NK-92 treated with Interleukin-12 subunit alpha and Interleukin-12 subunit beta, amount 100 ng/mL, for 24 hours (cell line): ENCODE results near the gene INSR.
"Not testable (repeated sequence)": the region's sequence is repeated elsewhere in the genome, so short reads cannot be mapped to it uniquely, and the experiment has no call there.

Experiments used
- DNase-seq: peaks from one replicate; lab custom pipeline; 2025; lab: John Stamatoyannopoulos, UW

INSR gene

DNA sequence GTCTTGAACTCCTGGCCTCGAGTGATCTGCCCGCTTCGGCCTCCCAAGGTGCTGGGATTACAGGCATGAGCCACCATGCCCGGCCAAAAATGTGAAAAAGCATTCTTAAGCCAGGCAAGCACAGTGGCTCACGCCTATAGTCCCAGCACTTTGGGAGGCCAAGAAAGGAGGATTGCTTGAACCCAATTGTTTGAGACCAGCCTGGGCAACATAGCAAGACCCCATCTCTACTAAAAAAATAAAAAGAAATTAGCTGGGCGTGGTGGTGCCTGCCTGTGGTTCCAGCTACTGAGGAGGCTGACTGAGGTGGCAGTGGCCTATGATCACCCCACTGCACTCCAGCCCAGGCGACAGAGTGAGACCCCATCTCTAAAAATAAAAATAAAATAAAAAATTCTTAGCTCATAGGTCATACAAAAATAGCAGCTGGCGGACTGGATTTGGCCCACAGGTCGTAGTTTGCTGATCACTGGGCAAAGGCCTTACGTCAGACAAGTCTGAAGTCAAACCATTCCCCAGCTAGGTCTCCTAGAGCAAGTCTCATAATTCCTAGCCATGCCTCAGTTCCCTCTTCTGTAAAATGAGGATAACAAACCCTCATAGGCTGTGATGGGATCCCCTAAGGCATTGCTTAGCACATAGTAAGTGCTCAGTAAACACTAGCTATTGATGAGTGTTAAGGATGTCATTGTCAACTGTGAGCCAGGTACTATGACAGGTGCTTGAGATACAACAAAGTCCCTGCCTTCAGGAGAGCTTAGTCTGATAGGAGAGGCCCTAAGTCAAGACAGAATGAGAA is 36.0 kb downstream of the INSR start:
- DNase-seq = no peak

DNA sequence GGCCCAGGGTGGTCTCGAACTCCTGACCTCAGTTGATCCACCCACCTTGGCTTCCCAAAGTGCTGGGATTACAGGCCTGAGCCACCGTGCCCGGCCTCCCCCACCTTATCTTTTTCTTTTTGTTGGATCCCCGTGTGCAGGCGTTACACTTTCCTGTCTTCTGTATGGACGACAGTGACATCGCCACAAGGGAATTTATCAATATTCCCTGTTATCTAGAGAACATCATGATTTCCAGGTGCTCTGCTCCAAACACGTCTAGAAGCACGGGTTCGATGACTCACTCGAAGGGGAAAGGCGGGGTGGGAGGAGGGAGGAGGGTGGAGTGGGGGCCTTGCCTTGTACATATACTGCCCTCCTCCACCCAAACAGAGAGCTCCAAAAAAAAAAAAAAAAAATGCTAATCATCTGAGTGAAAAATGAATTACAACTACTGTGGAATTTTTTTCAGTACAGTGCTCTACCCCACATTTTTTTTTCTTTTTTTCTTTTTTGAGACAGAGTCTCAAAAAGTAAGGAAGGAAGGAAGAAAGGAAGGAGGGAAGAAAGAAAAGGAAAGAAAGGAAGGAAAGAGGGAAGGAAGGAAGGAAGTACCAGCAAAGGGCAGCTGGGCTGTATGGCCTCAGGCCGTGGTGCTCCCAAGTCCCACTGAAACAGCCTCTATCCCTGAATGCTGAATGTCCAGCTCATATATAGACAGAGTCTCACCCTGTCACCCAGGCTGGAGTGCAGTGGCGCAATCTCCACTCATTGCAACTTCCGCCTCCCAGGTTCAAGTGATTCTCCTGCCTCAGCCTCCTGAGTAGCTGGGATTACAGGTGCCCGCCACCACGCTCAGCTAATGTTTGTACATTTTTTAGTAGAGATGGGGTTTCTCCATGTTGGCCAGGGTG is 36.8 kb downstream of the INSR start:
- DNase-seq = no peak

GRCh38 chr19:7255631-7256030 is 38.6 kb downstream of the INSR start:
- no peak for DNase-seq

DNA sequence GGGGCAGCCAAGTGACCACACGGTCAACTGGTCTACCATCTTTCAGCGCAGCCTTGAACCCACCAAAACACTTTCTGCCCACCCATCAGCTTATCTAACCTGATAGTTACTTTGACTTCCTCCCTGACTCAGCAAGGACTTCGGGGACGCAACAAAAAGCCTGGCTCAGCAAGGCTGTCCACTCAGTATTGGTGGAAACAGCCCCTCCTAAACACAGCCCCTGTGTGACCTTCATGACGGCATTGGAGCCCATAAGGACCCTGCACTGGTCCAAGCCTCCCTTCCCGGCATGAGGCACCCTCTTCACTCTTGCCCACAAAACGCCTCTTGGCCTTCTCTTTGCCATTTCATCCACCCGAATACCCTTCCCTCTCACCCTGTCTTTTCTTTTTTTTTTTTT is 39.1 kb downstream of the INSR start:
- no peak for DNase-seq

- no peak for DNase-seq
Measured at GRCh38 chr19:7254590-7254989, 39.6 kb downstream of the INSR start.

- no peak for DNase-seq
Measured at GRCh38 chr19:7252364-7252763, 41.9 kb downstream of the INSR start.

DNA sequence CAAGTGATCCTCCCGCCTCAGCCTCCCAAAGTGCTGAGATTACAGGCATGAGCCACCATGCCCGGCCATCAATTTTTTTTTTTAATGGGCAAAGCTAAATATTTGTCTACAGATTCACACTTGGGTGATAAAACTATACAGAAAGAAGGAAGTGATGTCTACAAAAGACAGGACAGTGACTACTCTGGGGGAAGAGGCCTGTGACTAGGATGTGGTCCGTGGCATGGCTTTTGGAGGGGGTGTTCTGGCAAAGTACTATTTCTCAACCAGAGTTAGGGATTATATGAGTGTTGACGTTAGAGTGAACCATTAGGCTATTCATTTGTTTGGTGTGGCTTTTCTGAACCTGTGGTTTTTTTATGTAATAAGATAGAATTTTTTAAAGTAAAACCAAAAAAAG is 42.7 kb downstream of the INSR start:
- DNase-seq = no peak

- DNase-seq = no peak
Measured at GRCh38 chr19:7250951-7251350, 43.3 kb downstream of the INSR start.

DNA sequence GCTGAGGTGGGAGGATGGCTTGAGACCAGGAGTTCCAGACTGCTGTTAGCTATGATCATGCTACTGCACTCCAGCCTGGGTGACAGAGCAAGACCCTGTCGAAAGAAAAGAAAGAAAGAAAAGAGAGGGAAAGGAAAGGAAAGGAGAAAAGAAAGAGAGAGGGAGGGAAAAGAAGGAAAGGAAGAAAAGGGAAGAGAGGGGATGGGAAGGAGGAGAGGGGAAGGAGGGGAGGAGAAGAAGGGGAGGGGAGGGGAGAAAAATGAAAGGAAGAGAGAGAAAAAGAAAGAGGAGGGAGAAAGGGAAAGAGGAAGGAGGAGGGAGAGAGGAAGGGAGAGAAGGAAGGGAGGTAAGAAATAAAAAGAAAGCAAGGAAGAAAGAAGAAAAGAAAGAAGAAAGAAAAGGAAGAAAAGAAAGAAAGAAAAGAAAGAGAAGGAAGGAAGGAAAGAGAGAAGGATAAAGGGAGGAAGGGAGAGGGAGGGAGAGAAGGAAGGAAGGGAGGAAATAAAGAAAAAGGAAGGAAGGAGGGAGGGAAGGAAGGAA is 44.1 kb downstream of the INSR start:
- DNase-seq = no peak

DNA sequence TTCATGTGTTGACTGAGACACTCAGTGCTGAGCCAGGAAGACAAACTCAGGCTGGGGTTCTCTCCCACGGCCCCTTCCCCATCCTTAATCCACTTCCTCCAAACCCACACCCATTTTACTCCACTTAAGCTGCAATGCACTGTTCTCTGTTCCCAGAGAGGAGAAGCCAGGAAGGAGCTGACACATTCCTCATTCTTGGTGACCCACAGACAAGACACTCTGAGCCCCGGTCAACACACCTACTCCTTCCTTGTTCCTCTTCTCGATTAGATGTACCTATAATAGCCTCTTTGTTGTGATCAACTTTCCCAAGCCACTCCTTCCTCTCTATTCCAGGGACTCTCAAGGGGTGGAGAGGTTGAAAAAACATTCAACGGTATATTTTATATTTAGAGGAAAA is 47.1 kb downstream of the INSR start:
- no peak for DNase-seq

- no peak for DNase-seq
Measured at GRCh38 chr19:7246601-7247000, 47.6 kb downstream of the INSR start.

DNA sequence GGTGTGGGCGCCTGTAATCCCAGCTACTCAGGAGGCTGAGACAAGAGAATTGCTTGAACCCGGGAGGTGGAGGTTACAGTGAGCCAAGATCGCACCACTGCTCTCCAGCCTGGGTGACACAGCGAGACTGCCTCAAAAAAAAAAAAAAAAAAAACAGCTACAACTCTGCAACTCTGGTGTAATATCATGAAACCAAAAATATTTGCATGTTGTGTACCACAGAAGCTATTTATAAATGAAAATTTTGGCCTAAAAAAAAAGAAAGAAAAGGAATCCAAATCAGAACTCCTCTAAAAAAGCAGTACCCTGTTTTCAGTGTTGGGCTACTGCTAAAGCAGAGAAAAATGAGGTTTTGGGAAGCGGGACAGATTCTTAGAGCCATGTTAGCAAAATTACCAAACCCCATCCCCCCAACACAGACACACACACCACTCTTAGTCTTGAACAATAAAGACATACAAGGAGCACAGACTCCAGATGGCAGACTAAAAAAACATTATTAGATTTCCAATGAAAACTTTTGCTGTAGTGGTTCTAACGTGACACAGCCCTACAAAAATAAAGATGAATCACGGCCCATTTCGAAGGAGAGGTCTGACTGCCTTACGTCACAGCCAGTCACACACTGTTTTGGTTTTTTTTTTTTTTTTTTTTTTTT is 51.5 kb downstream of the INSR start:
- no peak for DNase-seq

- no peak for DNase-seq
Measured at GRCh38 chr19:7238051-7238450, 56.2 kb downstream of the INSR start.

- DNase-seq = no peak
Measured at GRCh38 chr19:7236153-7236552, 58.1 kb downstream of the INSR start.

GRCh38 chr19:7230826-7231225 is 63.4 kb downstream of the INSR start:
- DNase-seq = no peak

DNA sequence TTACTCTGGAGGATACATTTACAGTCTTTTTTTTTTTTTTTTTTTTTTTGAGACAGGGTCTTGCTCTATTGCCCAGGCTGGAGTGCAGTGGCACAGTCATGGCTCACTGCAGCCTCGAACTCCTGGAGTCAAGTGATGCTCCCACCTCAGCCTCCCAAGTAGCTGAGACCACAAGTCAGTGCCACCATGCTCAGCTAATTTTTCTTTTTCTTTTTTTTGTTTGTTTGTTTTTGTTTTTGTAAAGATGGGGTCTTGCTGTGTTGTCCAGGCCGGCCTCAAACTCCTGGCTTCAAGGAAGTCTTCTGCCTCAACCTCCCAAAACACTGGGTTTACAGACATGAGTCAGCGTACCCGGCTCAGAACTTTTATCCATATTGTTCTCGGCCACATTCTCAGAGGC is 64.5 kb downstream of the INSR start:
- DNase-seq = no peak

DNA sequence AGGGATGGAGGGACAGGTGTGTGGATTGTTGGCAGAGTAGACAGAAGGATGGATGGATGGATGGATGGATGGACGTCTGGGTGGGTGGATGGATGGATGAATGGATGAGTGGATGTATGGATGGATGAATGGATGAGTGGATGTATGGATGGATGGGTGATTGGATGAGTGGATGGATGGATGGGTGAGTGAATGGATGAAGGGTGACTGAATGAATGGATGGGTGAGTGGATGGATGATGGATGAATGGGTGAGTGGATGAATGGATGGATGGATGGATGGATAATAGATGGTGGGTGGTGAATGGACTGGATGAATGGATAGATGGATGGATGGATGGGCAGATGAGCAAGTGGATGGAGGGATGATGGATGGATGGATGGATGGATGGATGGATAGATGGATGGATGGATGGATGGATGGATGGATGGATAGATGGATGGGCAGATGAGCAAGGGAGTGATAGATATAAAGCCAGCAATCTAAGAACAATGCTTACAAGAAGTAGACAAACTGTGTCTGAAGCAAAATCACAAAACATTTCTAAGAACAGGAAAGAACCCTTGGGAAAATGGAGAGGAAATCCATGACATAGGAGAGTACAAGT is 65.2 kb downstream of the INSR start:
- DNase-seq = no peak

GRCh38 chr19:7227735-7228134 is 66.5 kb downstream of the INSR start:
- DNase-seq = no peak

GRCh38 chr19:7227149-7227548 is 67.1 kb downstream of the INSR start:
- not testable (repeated sequence) for DNase-seq

DNA sequence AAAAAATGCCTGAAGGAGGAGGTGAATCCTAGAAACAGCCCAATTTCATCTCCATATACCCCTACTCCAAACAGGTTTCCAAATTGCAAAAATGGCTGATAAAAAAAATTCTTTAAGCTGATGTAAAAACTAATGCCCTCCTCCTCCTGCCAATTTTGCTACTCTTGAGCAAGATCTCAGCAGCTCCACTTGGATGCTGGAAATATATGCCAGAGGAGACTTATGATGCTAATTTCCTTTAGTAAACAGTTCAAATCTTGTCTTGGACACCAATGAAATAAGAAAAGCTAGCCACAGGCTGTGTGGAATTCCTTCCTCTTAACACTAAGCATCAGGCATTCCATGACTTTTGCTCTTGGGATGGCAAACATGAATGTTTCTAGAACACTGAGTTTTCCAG is 67.5 kb downstream of the INSR start:
- DNase-seq = no peak

GRCh38 chr19:7225741-7226140 is 68.5 kb downstream of the INSR start:
- DNase-seq = no peak

- DNase-seq = no peak
Measured at GRCh38 chr19:7224995-7225394, 69.2 kb downstream of the INSR start.
